Activated naive CD4-positive, alpha-beta T cell treated with anti-CD3 and anti-CD28 coated beads, Interleukin-2, amount 10 ng/mL, durations not matched to agents 7 days and 5 days (primary cell): ENCODE data around the gene MBP.

Experiments
- CTCF ChIA-PET: fragments of 350-600 bp; sonication (Branson Sonifier 250); formaldehyde crosslinking; loops from one replicate; lab custom pipeline; 2021; ENCODE audit warnings: antibody characterized with exemption; lab: Charles Lee
- DNase-seq: peaks from one replicate; pipeline ENCODE4 v3.0.0-alpha.2; 2020
- H3K27ac Mint-ChIP-seq: one replicate; pipeline ENCODE4 v1.8.0; 2021; ENCODE audit warnings: mild to moderate bottlenecking, moderate library complexity, mixed read lengths
- H3K27me3 Mint-ChIP-seq: one replicate; pipeline ENCODE4 v1.8.0; 2021; ENCODE audit warnings: mild to moderate bottlenecking, mixed read lengths
- H3K36me3 Mint-ChIP-seq: one replicate; pipeline ENCODE4 v1.8.0; 2021; ENCODE audit warnings: mixed read lengths
- H3K4me1 Mint-ChIP-seq: one replicate; pipeline ENCODE4 v1.8.0; 2021; ENCODE audit warnings: mixed read lengths
- H3K4me3 Mint-ChIP-seq: one replicate; pipeline ENCODE4 v1.8.0; 2021; ENCODE audit warnings: mild to moderate bottlenecking, moderate library complexity, mixed read lengths
- H3K9me3 Mint-ChIP-seq: one replicate; pipeline ENCODE4 v1.8.0; 2021; ENCODE audit warnings: mixed read lengths

MBP gene

GRCh38 chr18:77015169-77015568, 117.4 kb downstream of the MBP start:
- H3K4me1 Mint-ChIP-seq = peaks cover 5% of the 10 kb centered on the region
- no peaks in the 10 kb centered on the region for H3K27me3 Mint-ChIP-seq
- DNase-seq = no peak
- peak overlapping the region; percentile 43 for H3K27ac Mint-ChIP-seq
- H3K9me3 Mint-ChIP-seq = peaks cover 2% of the 10 kb centered on the region
- H3K36me3 Mint-ChIP-seq = peaks cover 69% of the 10 kb centered on the region
- H3K4me3 Mint-ChIP-seq = no peak overlapping the region
- CTCF ChIA-PET = no interaction called here

- CTCF ChIA-PET = interaction anchor here (0.8 kb wide), 1 partner anchor 14 kb away, joined by 3 read pairs; no protein-coding TSS in a partner anchor
- no peak for DNase-seq
- no peak overlapping the region for H3K4me3 Mint-ChIP-seq
- no peaks in the 10 kb centered on the region for H3K27me3 Mint-ChIP-seq
- peaks cover 67% of the 10 kb centered on the region for H3K36me3 Mint-ChIP-seq
- peaks cover 2% of the 10 kb centered on the region for H3K9me3 Mint-ChIP-seq
- H3K27ac Mint-ChIP-seq = no peak overlapping the region
- peaks cover 5% of the 10 kb centered on the region for H3K4me1 Mint-ChIP-seq
Observed at GRCh38 chr18:77014538-77014937, 118.0 kb downstream of the MBP start.

- no peak overlapping the region for H3K4me3 Mint-ChIP-seq
Observed at GRCh38 chr18:77013811-77014521, 118.6 kb downstream of the MBP start.

GRCh38 chr18:77012806-77013541, 119.6 kb downstream of the MBP start:
- no peak overlapping the region for H3K4me3 Mint-ChIP-seq
- H3K36me3 Mint-ChIP-seq = peaks cover 53% of the 10 kb centered on the region
- H3K4me1 Mint-ChIP-seq = peaks cover 5% of the 10 kb centered on the region
- DNase-seq = no peak
- H3K9me3 Mint-ChIP-seq = no peaks in the 10 kb centered on the region
- H3K27ac Mint-ChIP-seq = peak overlapping the region; percentile 21
- no peaks in the 10 kb centered on the region for H3K27me3 Mint-ChIP-seq
- CTCF ChIA-PET = interaction anchor here (0.6 to 3.7 kb wide), 3 partner anchors 13 to 657 kb away, joined by 3 to 16 read pairs (median 4); no protein-coding TSS in a partner anchor

More at GRCh38 chr18:77013811-77014521, 118.6 kb downstream of the MBP start:
- DNase-seq = no peak
- Mint-ChIP-seq H3K4me1 (peaks cover 5% of the 10 kb centered on the region), H3K27me3 (no peaks in the 10 kb centered on the region), H3K36me3 (peaks cover 61% of the 10 kb centered on the region), H3K27ac (no peak overlapping the region), H3K9me3 (no peaks in the 10 kb centered on the region)
- CTCF ChIA-PET = interaction anchor here (0.6 to 3.7 kb wide), 4 partner anchors 14 to 656 kb away, joined by 3 to 16 read pairs (median 4); no protein-coding TSS in a partner anchor

GRCh38 chr18:77012120-77012519, 120.5 kb downstream of the MBP start:
- Mint-ChIP-seq H3K4me3 (no peak overlapping the region), H3K4me1 (peaks cover 5% of the 10 kb centered on the region), H3K27me3 (no peaks in the 10 kb centered on the region), H3K27ac (no peak overlapping the region), H3K9me3 (no peaks in the 10 kb centered on the region), H3K36me3 (peaks cover 51% of the 10 kb centered on the region)
- no peak for DNase-seq
- CTCF ChIA-PET = interaction anchor here (1.5 to 3.7 kb wide), 2 partner anchors 12 to 200 kb away, joined by 5 to 16 read pairs; no protein-coding TSS in a partner anchor

GRCh38 chr18:77009675-77010074, 122.9 kb downstream of the MBP start:
- Mint-ChIP-seq H3K9me3 (no peaks in the 10 kb centered on the region), H3K4me1 (peaks cover 18% of the 10 kb centered on the region), H3K4me3 (no peak overlapping the region), H3K36me3 (peaks cover 46% of the 10 kb centered on the region), H3K27me3 (no peaks in the 10 kb centered on the region), H3K27ac (no peak overlapping the region)
- CTCF ChIA-PET = interaction anchor here (1.0 to 1.8 kb wide), 4 partner anchors 10 to 202 kb away, joined by 3 to 4 read pairs (median 4); no protein-coding TSS in a partner anchor
- DNase-seq = no peak

GRCh38 chr18:77008576-77009315, 123.8 kb downstream of the MBP start:
- H3K27ac Mint-ChIP-seq = peak overlapping the region; percentile 25
- no peaks in the 10 kb centered on the region for H3K9me3 Mint-ChIP-seq
- no peak for DNase-seq
- peaks cover 27% of the 10 kb centered on the region for H3K4me1 Mint-ChIP-seq
- H3K36me3 Mint-ChIP-seq = peaks cover 45% of the 10 kb centered on the region
- no peaks in the 10 kb centered on the region for H3K27me3 Mint-ChIP-seq
- CTCF ChIA-PET = interaction anchor here (1.0 to 1.7 kb wide), 3 partner anchors 9 to 39 kb away, joined by 3 to 4 read pairs (median 4); no protein-coding TSS in a partner anchor
- no peak overlapping the region for H3K4me3 Mint-ChIP-seq

- no peak overlapping the region for H3K4me3 Mint-ChIP-seq
- peak overlapping the region; percentile 49 for H3K27ac Mint-ChIP-seq
- H3K9me3 Mint-ChIP-seq = no peaks in the 10 kb centered on the region
- DNase-seq = no peak
- peaks cover 35% of the 10 kb centered on the region for H3K4me1 Mint-ChIP-seq
- CTCF ChIA-PET = no interaction called here
- H3K36me3 Mint-ChIP-seq = peaks cover 40% of the 10 kb centered on the region
- H3K27me3 Mint-ChIP-seq = no peaks in the 10 kb centered on the region
Observed at GRCh38 chr18:77008006-77008405, 124.6 kb downstream of the MBP start.

GRCh38 chr18:77007251-77007650, 125.3 kb downstream of the MBP start:
- CTCF ChIA-PET = no interaction called here
- peak overlapping the region; percentile 4 for H3K27ac Mint-ChIP-seq
- peaks cover 37% of the 10 kb centered on the region for H3K4me1 Mint-ChIP-seq
- H3K27me3 Mint-ChIP-seq = no peaks in the 10 kb centered on the region
- H3K9me3 Mint-ChIP-seq = no peaks in the 10 kb centered on the region
- H3K4me3 Mint-ChIP-seq = no peak overlapping the region
- H3K36me3 Mint-ChIP-seq = peaks cover 40% of the 10 kb centered on the region
- DNase-seq = no peak

- H3K27ac Mint-ChIP-seq = no peak overlapping the region
- no peak for DNase-seq
- CTCF ChIA-PET = interaction anchor here (1.2 to 2.2 kb wide), 3 partner anchors 56 to 235 kb away, joined by 3 to 6 read pairs (median 3); no protein-coding TSS in a partner anchor
Observed at GRCh38 chr18:77006305-77007175, 126.0 kb downstream of the MBP start.

GRCh38 chr18:77005651-77006195, 126.9 kb downstream of the MBP start:
- Mint-ChIP-seq H3K4me3 (no peak overlapping the region), H3K36me3 (peaks cover 31% of the 10 kb centered on the region), H3K9me3 (no peaks in the 10 kb centered on the region), H3K27me3 (no peaks in the 10 kb centered on the region), H3K27ac (no peak overlapping the region), H3K4me1 (peaks cover 41% of the 10 kb centered on the region)
- DNase-seq = no peak
- CTCF ChIA-PET = interaction anchor here (0.7 to 2.6 kb wide), 9 partner anchors 21 to 236 kb away, joined by 3 to 10 read pairs (median 3); no protein-coding TSS in a partner anchor

More at GRCh38 chr18:77006305-77007175, 126.0 kb downstream of the MBP start:
- Mint-ChIP-seq H3K9me3 (no peaks in the 10 kb centered on the region), H3K4me3 (no peak overlapping the region), H3K4me1 (peaks cover 37% of the 10 kb centered on the region), H3K27me3 (no peaks in the 10 kb centered on the region), H3K36me3 (peaks cover 35% of the 10 kb centered on the region)

- no peaks in the 10 kb centered on the region for H3K9me3 Mint-ChIP-seq
- peaks cover 21% of the 10 kb centered on the region for H3K36me3 Mint-ChIP-seq
- H3K4me3 Mint-ChIP-seq = peak overlapping the region; percentile 58
- CTCF ChIA-PET = interaction anchor here (0.7 to 2.6 kb wide), 8 partner anchors 22 to 237 kb away, joined by 3 to 10 read pairs (median 3); no protein-coding TSS in a partner anchor
- peaks cover 48% of the 10 kb centered on the region for H3K4me1 Mint-ChIP-seq
- no peaks in the 10 kb centered on the region for H3K27me3 Mint-ChIP-seq
- H3K27ac Mint-ChIP-seq = peak overlapping the region; percentile 73
- peak; percentile 46 for DNase-seq
Observed at GRCh38 chr18:77004555-77005380, 127.8 kb downstream of the MBP start.
